ENCODE results near the gene SYNC.
"Not testable (repeated sequence)": the region's sequence is repeated elsewhere in the genome, so short reads cannot be mapped to it uniquely, and the experiment has no call there.

Gene SYNC

GRCh38 chr1:32676945-32677344 is 25.6 kb downstream of the SYNC start:
- H3K4me3 ChIP-seq (ENCODE audit: low read depth, low read length), result no peak overlapping the region
- TF ChIP-seq, protein P1, sequence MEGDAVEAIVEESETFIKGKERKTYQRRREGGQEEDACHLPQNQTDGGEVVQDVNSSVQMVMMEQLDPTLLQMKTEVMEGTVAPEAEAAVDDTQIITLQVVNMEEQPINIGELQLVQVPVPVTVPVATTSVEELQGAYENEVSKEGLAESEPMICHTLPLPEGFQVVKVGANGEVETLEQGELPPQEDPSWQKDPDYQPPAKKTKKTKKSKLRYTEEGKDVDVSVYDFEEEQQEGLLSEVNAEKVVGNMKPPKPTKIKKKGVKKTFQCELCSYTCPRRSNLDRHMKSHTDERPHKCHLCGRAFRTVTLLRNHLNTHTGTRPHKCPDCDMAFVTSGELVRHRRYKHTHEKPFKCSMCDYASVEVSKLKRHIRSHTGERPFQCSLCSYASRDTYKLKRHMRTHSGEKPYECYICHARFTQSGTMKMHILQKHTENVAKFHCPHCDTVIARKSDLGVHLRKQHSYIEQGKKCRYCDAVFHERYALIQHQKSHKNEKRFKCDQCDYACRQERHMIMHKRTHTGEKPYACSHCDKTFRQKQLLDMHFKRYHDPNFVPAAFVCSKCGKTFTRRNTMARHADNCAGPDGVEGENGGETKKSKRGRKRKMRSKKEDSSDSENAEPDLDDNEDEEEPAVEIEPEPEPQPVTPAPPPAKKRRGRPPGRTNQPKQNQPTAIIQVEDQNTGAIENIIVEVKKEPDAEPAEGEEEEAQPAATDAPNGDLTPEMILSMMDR (IDR thresholded peaks at IDR 0.05; ENCODE audit: borderline replicate concordance, insufficient read depth, low read depth, low read length), result no peak

DNA sequence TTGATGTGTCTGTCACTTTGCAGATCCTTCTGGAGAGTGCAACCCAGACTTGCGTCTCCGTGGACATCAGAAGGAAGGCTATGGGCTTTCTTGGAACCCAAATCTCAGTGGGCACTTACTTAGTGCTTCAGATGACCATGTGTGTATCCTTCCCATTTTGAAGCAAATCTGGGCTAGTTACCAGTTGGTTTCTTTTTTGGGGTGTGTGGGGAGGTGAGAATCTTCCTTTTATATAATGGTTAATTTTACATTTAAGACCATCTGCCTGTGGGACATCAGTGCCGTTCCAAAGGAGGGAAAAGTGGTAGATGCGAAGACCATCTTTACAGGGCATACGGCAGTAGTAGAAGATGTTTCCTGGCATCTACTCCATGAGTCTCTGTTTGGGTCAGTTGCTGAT is 33.9 kb downstream of the SYNC start:
- not testable (repeated sequence) for H3K4me3 ChIP-seq (ENCODE audit: low read depth, low read length)

DNA sequence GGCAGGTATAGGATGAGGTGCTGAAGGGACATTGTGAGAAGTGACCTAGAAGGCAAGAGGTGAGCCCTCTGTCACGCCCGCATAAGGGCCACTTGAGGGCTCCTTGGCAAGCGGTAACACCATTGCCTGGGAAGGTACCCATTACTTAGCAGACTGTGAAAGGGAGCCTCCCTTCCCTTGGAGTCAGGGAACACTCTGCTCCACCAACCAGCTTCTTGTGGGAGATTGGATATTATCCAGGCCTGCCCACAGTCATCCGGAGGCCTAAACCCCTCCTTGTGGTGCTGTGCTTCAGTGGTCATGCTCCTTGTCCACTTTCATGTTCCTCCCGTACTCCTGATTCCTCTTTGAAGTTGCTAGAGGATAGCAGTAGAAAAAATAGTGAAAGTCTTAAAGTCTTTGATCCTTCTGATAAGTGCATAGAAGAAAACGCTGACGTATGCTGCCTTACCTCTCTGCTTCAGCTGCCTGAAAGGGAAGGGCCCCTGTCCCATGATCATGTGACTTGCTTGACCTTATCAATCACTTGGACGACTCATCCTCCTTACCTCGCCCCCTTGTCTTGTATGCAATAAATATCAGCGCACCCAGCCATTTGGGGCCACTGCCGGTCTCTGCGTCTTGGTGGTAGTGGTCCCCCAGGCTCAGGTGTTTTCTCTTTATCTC is 35.5 kb downstream of the SYNC start:
- no peak overlapping the region for H3K4me3 ChIP-seq (ENCODE audit: low read depth, low read length)
- TF ChIP-seq, protein P1 (IDR thresholded peaks at IDR 0.05; ENCODE audit: borderline replicate concordance, insufficient read depth, low read depth, low read length), result no peak

GRCh38 chr1:32665915-32666314 is 36.7 kb downstream of the SYNC start:
- TF ChIP-seq, protein P1 (IDR thresholded peaks at IDR 0.05; ENCODE audit: borderline replicate concordance, insufficient read depth, low read depth, low read length), result no peak
- H3K4me3 ChIP-seq (ENCODE audit: low read depth, low read length), result no peak overlapping the region

- no peak overlapping the region for H3K4me3 ChIP-seq (ENCODE audit: low read depth, low read length)
- TF ChIP-seq, protein P1 (IDR thresholded peaks at IDR 0.05; ENCODE audit: borderline replicate concordance, insufficient read depth, low read depth, low read length), result no peak
Measured at GRCh38 chr1:32659581-32659980, 43.0 kb downstream of the SYNC start.

DNA sequence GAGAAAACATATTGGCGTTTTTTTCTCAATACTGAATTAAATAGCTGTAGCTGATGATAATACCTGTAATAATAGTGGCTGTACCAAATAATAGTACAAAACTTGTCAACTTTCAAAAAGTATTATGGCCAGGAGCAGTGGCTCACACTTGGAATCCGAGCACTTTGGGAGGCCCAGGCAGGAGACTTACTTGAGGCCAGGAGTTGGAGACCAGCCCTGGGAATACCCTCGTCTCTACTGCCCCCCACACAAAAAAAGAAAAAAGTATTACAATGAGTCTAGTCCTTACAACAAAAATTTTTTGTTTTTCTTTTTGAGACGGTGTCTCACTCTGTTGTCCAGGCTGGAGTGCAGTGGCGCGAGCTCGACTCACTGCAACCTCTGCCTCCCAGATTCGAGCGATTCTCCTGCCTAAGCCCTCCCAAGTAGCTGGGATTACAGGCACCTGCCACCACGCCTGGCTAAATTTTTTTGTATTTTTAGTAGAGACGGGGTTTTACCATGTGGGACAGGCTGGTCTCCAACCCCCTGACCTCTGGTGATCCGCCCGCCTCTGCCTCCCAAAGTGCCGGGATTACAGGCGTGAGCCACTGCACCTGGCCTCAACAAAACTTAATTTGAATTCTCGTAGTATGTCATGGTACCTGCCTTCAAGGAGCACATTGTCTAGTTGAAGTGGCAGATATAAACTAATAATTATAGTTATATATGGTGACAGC is 50.2 kb downstream of the SYNC start:
- TF ChIP-seq, protein P1 (IDR thresholded peaks at IDR 0.05; ENCODE audit: borderline replicate concordance, insufficient read depth, low read depth, low read length), result no peak
- no peak overlapping the region for H3K4me3 ChIP-seq (ENCODE audit: low read depth, low read length)

- TF ChIP-seq, protein P1 (IDR thresholded peaks at IDR 0.05; ENCODE audit: borderline replicate concordance, insufficient read depth, low read depth, low read length), result no peak
- peak overlapping the region; percentile 69 for H3K4me3 ChIP-seq (ENCODE audit: low read depth, low read length)
Measured at GRCh38 chr1:32651461-32652073, 51.0 kb downstream of the SYNC start.
